GM13976 (cell line): ENCODE data around the gene SLC48A1.

Experiments used
- DNase-seq: peaks from one replicate; pipeline ENCODE4 v3.0.0; 2012; ENCODE audit warnings: low spot score
- in situ Hi-C: fragments of 300-500 bp; cut with MboI; formaldehyde crosslinking; loops from one replicate; pipeline ENCODE4 v1.12.0; 2022; ENCODE audit warnings: low sequenced_read_pairs, mixed read lengths, inconsistent platforms; ENCODE audit not compliant: unreplicated experiment
- TF ChIP-seq, protein P1 (sequence below): IDR thresholded peaks from 2 replicates; pipeline ENCODE4 v1.5.1; 2012; ENCODE audit warnings: borderline replicate concordance, mild to moderate bottlenecking; ENCODE audit not compliant: insufficient read depth; ENCODE audit errors: extremely low read depth, missing control alignments, control extremely low read depth

SLC48A1 gene

DNA sequence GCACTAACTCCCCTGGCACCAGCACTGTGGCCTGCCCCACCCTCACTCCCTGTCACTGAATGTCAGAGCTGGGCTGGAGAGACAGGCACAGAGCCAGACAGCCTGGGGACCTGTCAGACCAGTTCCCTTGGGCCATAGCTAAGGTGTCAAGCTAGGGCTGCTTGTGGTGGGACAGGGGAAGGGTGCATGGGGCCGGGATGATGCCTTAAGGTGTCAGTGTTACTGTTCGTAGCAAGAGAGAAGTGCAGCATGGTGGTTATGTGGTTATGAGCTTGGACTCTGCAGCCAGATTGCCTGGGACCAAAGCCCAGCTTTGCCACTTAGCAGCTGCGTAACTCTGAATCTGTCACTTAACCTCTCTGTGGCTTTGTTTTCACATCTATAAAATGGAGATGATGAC lies 18.2 kb upstream of the SLC48A1 start:
- TF ChIP-seq, protein P1, sequence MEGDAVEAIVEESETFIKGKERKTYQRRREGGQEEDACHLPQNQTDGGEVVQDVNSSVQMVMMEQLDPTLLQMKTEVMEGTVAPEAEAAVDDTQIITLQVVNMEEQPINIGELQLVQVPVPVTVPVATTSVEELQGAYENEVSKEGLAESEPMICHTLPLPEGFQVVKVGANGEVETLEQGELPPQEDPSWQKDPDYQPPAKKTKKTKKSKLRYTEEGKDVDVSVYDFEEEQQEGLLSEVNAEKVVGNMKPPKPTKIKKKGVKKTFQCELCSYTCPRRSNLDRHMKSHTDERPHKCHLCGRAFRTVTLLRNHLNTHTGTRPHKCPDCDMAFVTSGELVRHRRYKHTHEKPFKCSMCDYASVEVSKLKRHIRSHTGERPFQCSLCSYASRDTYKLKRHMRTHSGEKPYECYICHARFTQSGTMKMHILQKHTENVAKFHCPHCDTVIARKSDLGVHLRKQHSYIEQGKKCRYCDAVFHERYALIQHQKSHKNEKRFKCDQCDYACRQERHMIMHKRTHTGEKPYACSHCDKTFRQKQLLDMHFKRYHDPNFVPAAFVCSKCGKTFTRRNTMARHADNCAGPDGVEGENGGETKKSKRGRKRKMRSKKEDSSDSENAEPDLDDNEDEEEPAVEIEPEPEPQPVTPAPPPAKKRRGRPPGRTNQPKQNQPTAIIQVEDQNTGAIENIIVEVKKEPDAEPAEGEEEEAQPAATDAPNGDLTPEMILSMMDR, result no peak
- in situ Hi-C loops, result no loop called here

DNA sequence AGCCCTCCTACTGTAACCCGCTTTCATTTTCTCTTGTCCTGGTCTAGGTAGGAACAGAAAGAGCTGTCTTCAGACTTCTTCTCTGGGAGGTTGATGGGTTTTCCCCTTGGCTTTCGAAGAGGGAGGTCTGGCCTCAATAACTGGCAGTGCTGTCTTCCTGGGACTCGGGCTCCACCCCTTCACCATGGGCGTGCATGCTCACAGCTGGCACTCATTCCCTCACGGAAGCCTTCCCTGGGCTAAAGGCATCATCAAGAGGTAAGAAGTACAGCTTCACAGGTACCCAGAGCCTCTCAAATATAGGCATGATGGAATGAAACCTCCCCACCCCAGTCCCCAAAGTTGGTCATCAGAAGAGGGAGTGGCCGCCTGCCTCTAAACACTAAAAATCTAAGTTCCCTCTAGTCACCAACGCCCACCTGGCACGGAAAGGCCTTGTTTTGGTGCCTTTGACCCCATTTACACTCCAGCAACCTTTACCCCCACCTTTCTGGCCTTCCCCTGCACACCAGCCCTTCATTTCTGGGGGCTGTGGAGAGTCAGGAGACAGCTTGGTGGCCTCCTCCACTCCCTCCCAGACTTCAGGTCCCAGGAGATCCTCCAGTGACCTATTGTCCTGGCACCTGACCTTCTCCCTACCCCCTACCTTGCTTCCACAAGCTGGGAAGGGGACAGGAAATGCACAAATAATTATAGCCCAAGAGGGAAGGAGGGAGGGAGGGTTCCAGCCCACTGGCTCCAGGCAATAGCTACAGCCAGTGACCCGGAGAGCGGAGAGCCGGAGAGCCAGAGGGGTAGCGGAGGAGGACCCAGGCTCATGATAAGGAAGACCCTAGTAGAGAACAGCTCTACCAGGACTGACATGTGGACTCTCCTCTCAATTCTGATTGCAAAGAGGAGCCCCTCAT lies 17.1 kb upstream of the SLC48A1 start:
- in situ Hi-C loops, result no loop called here
- peak; percentile 84 for DNase-seq
- TF ChIP-seq, protein P1, result no peak

More for the DNA sequence above, 18.2 kb upstream of the SLC48A1 start:
- no peak for DNase-seq

DNA sequence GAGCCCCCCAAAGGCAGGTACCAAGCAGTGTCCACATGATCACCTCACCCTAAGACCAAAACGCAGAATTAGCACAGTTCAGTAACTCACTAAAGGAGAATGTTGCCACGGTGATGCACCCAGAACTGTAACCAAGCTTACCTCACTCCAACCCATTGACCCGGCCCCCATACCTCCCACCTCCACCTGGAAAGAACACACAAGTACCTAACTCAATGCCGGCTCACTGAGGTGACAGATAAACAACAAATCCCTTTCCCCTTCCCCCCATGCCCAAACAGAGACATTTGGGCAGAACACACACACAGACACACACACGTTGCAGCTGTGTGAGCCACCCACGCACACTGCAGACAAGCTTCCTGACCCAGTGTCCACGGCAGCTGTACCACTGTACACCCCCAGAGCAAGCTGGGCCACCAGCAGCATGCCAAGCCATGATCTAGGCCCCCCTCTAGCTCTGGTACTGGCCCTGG lies 15.6 kb upstream of the SLC48A1 start:
- no peak for DNase-seq
- TF ChIP-seq, protein P1, result no peak
- in situ Hi-C loops, result no loop called here

DNA sequence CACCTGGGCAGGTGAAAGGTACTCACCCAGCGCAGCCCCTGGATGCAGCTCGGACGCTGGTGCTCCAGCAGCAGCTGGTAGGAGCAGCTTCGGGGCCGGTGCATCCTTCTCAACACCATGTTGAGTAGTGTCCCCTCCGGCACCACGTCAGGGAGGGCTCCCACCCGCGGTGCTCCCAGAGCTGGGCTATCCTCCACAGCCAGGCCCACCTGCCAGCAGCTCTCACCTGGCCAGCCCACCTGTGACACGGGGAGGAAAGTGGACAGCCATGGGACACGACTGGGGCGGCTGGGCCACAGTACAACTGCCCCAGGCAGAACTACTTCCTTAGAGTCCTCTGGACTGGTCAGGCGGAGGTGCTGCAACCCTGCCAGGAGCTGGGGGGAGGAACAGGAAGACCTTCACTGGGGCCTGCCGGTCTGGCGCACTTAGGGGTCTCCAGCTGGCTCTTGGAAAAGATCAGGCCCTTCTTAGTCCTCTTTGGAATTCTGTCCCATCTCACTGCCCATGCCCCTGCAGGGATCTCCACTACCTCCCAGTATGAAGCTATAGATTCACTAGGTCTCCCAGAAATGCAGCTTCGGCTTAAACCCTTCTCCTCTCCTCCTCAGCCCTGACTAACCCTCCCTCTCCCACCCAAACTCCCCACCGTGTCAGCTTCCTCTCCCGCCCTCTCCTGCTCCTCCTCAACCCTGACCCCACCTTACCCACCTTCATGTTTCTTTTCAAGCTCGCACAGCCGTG lies 15.0 kb upstream of the SLC48A1 start:
- in situ Hi-C loops, result no loop called here
- DNase-seq, result no peak
- TF ChIP-seq, protein P1, result no peak

DNA sequence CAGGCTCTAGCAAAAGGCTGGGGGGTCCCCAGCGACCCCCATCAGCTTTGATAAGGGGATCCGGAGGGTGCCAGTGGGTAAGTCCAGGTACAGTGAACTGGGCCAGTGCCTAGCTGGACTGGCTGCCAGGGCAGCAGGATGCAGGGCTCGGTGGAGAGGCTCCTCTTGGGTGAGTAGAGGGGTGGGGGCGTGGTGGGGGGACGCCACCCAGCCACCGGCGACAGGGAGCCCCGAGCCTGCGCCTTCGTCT lies 14.5 kb upstream of the SLC48A1 start:
- TF ChIP-seq, protein P1, result no peak
- DNase-seq, result no peak
- in situ Hi-C loops, result no loop called here

DNA sequence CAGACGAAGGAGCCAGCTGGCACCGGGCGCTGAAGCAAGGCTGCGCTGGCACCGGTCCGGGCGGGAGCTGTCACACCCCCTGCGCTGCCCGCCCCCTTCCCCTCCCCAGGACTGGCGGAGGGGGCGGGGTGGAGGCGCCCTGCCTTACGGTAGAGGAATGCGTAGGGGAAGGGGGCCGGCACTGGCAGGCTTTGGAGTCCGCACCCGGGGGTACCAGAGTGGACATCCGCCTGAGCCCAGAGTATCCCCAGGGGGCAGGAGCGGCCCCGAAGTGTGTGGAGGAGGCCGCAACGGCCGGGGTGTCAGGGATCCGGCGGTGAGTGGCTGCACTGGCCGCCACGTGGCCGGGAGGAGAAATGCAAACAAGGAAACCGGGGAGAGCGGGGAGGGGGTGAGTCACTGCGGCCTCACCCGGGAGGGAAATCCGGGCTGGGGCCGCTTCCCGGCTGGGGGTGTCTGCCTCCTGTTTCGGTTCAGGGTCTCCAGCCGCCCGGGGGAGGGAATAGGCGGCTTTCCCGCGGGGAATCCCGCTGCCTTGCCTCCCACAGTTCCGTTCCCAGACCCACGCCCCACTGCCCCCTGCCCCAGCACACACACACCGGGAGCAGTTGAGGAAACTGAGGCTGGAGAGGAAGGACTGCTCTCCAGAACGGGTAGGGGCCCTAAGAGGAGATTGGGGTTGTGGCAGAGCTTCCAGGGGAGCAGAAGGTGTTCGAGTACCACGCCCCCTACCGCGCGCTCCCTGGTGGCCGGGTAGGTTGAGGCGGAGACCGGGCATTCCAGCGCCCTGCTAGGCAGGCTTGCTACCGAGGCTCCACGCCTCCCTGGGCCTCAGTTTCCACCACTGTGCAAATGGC lies 14.0 kb upstream of the SLC48A1 start, which contains the start of gene RAPGEF3:
TSS of gene RAPGEF3 (minus strand) at position 47 of the 857 bp plus-strand sequence. CDS start 324 bp downstream, outside the sequence.
- in situ Hi-C loops, result no loop called here
- peak; percentile 88 for DNase-seq
- TF ChIP-seq, protein P1, result peak; percentile 52
